ENCODE results near the gene LYSET.
"Not testable (repeated sequence)": the region's sequence is repeated elsewhere in the genome, so short reads cannot be mapped to it uniquely, and the experiment has no call there.

Gene LYSET

GRCh38 chr14:93150227-93151208 lies 34.6 kb upstream of the LYSET start:
- no peak overlapping the region for H3K4me3 ChIP-seq
- TF ChIP-seq POLR2AphosphoS5 (IDR thresholded peaks at IDR 0.05; ENCODE audit: borderline replicate concordance, low read depth, low read length): no peak
- TF ChIP-seq FOXP2 (optimal IDR thresholded peaks at IDR 0.05; ENCODE audit: control extremely low read depth, extremely low read length, insufficient read depth): no peak
- TF ChIP-seq EZH2 (IDR thresholded peaks at IDR 0.05): no peak
- H3K9me3 ChIP-seq (ENCODE audit: low read depth, low read length): no peaks in the 10 kb centered on the region
- H3K27ac ChIP-seq: no peak overlapping the region
- H3K9ac ChIP-seq (ENCODE audit: insufficient read length): no peak overlapping the region
- no peak for DNase-seq (ENCODE audit: low read depth, low spot score)
- H3K36me3 ChIP-seq (ENCODE audit: insufficient read depth, low read length): no peaks in the 10 kb centered on the region

- H3K9me3 ChIP-seq (ENCODE audit: low read depth, low read length): no peaks in the 10 kb centered on the region
- no peak for DNase-seq (ENCODE audit: low read depth, low spot score)
- H3K9ac ChIP-seq (ENCODE audit: insufficient read length): no peak overlapping the region
- no peak for TF ChIP-seq FOXP2 (optimal IDR thresholded peaks at IDR 0.05; ENCODE audit: control extremely low read depth, extremely low read length, insufficient read depth)
- no peak for TF ChIP-seq POLR2AphosphoS5 (IDR thresholded peaks at IDR 0.05; ENCODE audit: borderline replicate concordance, low read depth, low read length)
- TF ChIP-seq EZH2 (IDR thresholded peaks at IDR 0.05): no peak
- no peak overlapping the region for H3K27ac ChIP-seq
- no peaks in the 10 kb centered on the region for H3K36me3 ChIP-seq (ENCODE audit: insufficient read depth, low read length)
- H3K4me3 ChIP-seq: no peak overlapping the region
These were observed 32.0 kb upstream of the LYSET start for GRCh38 chr14:93153121-93153520.

GRCh38 chr14:93155667-93156066 lies 29.4 kb upstream of the LYSET start:
- Histone ChIP-seq H3K27ac (no peak overlapping the region), H3K36me3 (ENCODE audit: insufficient read depth, low read length) (no peaks in the 10 kb centered on the region), H3K9me3 (ENCODE audit: low read depth, low read length) (no peaks in the 10 kb centered on the region), H3K4me3 (no peak overlapping the region), H3K9ac (ENCODE audit: insufficient read length) (no peak overlapping the region)
- TF ChIP-seq FOXP2 (optimal IDR thresholded peaks at IDR 0.05; ENCODE audit: control extremely low read depth, extremely low read length, insufficient read depth) (no peak), POLR2AphosphoS5 (IDR thresholded peaks at IDR 0.05; ENCODE audit: borderline replicate concordance, low read depth, low read length) (no peak), EZH2 (IDR thresholded peaks at IDR 0.05) (no peak)
- no peak for DNase-seq (ENCODE audit: low read depth, low spot score)

- Histone ChIP-seq H3K36me3 (ENCODE audit: insufficient read depth, low read length) (no peaks in the 10 kb centered on the region), H3K27ac (no peak overlapping the region), H3K9me3 (ENCODE audit: low read depth, low read length) (no peaks in the 10 kb centered on the region), H3K9ac (ENCODE audit: insufficient read length) (no peak overlapping the region), H3K4me3 (no peak overlapping the region)
- no peak for DNase-seq (ENCODE audit: low read depth, low spot score)
- TF ChIP-seq EZH2 (IDR thresholded peaks at IDR 0.05): no peak
These were observed 28.3 kb upstream of the LYSET start for GRCh38 chr14:93156693-93157369.

- H3K36me3 ChIP-seq (ENCODE audit: insufficient read depth, low read length); DNase-seq (ENCODE audit: low read depth, low spot score); H3K4me3 ChIP-seq; H3K9me3 ChIP-seq (ENCODE audit: low read depth, low read length); H3K9ac ChIP-seq (ENCODE audit: insufficient read length); H3K27ac ChIP-seq: not testable (repeated sequence)
These were observed 26.8 kb upstream of the LYSET start for GRCh38 chr14:93158349-93158748.

- H3K27ac ChIP-seq; H3K9ac ChIP-seq (ENCODE audit: insufficient read length); H3K4me3 ChIP-seq; DNase-seq (ENCODE audit: low read depth, low spot score); H3K36me3 ChIP-seq (ENCODE audit: insufficient read depth, low read length); H3K9me3 ChIP-seq (ENCODE audit: low read depth, low read length): not testable (repeated sequence)
These were observed 25.3 kb upstream of the LYSET start for GRCh38 chr14:93159625-93160352.

- DNase-seq (ENCODE audit: low read depth, low spot score): no peak
- TF ChIP-seq EZH2 (IDR thresholded peaks at IDR 0.05) (no peak), POLR2AphosphoS5 (IDR thresholded peaks at IDR 0.05; ENCODE audit: borderline replicate concordance, low read depth, low read length) (no peak), FOXP2 (optimal IDR thresholded peaks at IDR 0.05; ENCODE audit: control extremely low read depth, extremely low read length, insufficient read depth) (no peak)
- Histone ChIP-seq H3K9me3 (ENCODE audit: low read depth, low read length) (no peaks in the 10 kb centered on the region), H3K36me3 (ENCODE audit: insufficient read depth, low read length) (no peaks in the 10 kb centered on the region), H3K9ac (ENCODE audit: insufficient read length) (no peak overlapping the region), H3K4me3 (no peak overlapping the region), H3K27ac (no peak overlapping the region)
These were observed 24.7 kb upstream of the LYSET start for GRCh38 chr14:93160353-93160801.

- Histone ChIP-seq H3K9ac (ENCODE audit: insufficient read length) (no peak overlapping the region), H3K4me3 (no peak overlapping the region), H3K27ac (no peak overlapping the region), H3K9me3 (ENCODE audit: low read depth, low read length) (no peaks in the 10 kb centered on the region), H3K36me3 (ENCODE audit: insufficient read depth, low read length) (no peaks in the 10 kb centered on the region)
- TF ChIP-seq FOXP2 (optimal IDR thresholded peaks at IDR 0.05; ENCODE audit: control extremely low read depth, extremely low read length, insufficient read depth): no peak
- no peak for TF ChIP-seq EZH2 (IDR thresholded peaks at IDR 0.05)
- no peak for TF ChIP-seq POLR2AphosphoS5 (IDR thresholded peaks at IDR 0.05; ENCODE audit: borderline replicate concordance, low read depth, low read length)
- no peak for DNase-seq (ENCODE audit: low read depth, low spot score)
These were observed 23.6 kb upstream of the LYSET start for GRCh38 chr14:93161411-93161940.

All from SK-N-MC (cell line).